GM12873 (cell line): Measurements from ENCODE around the gene TIMELESS.

Experiments
- TF ChIP-seq, protein P1 (sequence below): IDR thresholded peaks from 2 replicates; pipeline ENCODE4 v1.5.1; 2012; ENCODE audit warnings: low read depth, mild to moderate bottlenecking, moderate library complexity, low read length, control low read depth; ENCODE audit not compliant: insufficient read depth; ENCODE audit errors: missing control alignments

The TIMELESS gene

GRCh38 chr12:56468216-56469006, 19.2 kb upstream of the TIMELESS start, which contains the start of gene SPRYD4:
Gene SPRYD4 (plus strand): TSS chr12:56468578. CDS start chr12:56468592, 14 bp downstream.
- TF ChIP-seq, protein P1, sequence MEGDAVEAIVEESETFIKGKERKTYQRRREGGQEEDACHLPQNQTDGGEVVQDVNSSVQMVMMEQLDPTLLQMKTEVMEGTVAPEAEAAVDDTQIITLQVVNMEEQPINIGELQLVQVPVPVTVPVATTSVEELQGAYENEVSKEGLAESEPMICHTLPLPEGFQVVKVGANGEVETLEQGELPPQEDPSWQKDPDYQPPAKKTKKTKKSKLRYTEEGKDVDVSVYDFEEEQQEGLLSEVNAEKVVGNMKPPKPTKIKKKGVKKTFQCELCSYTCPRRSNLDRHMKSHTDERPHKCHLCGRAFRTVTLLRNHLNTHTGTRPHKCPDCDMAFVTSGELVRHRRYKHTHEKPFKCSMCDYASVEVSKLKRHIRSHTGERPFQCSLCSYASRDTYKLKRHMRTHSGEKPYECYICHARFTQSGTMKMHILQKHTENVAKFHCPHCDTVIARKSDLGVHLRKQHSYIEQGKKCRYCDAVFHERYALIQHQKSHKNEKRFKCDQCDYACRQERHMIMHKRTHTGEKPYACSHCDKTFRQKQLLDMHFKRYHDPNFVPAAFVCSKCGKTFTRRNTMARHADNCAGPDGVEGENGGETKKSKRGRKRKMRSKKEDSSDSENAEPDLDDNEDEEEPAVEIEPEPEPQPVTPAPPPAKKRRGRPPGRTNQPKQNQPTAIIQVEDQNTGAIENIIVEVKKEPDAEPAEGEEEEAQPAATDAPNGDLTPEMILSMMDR: no peak

DNA sequence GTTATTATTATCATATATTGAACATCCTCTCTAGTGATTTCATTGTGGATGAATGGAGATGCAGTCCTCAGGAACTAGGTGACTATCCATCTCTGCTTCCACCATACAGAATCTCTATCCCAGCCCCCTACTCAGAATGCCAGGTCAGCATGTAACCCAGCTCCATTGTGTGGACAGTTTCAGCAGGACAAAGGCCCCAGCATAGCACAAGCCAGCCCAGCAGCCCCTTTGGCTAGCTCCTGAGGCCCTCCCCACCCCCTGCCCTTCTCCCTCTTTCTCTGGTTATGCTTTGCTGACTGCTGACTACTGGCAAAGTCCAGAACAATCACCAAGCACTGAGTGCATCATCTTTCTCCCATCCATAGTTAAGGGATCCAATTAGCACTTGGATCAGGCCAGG, 13.3 kb upstream of the TIMELESS start:
- TF ChIP-seq, protein P1: no peak

- TF ChIP-seq, protein P1: no peak
These were observed 12.3 kb upstream of the TIMELESS start for GRCh38 chr12:56461235-56462159.

DNA sequence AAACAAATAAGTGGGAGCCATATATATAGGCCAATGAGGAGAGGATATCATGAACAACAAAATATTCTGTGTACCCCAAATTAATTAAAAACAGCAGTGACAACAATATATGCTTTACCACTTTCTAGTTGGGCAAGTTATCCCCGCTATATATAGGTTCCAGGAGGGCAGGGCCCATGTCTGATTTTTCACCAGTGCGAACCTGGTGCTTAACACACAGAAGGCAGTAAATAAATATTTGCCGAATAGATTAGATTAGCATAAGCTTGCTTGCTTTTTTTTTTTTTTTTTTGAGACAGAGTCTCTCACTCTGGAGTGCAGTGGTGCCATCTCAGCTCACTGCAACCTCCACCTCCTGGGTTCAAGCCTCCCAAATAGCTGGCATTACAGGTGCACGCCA, 8.6 kb upstream of the TIMELESS start:
- TF ChIP-seq, protein P1: no peak

- TF ChIP-seq, protein P1: no peak
These were observed 5.3 kb upstream of the TIMELESS start, which contains the start of gene MIP for GRCh38 chr12:56454557-56454956. Gene MIP (minus strand): TSS chr12:56454657. CDS start chr12:56454613, 44 bp downstream.

GRCh38 chr12:56451147-56451546, 1.9 kb upstream of the TIMELESS start:
- TF ChIP-seq, protein P1: no peak

DNA sequence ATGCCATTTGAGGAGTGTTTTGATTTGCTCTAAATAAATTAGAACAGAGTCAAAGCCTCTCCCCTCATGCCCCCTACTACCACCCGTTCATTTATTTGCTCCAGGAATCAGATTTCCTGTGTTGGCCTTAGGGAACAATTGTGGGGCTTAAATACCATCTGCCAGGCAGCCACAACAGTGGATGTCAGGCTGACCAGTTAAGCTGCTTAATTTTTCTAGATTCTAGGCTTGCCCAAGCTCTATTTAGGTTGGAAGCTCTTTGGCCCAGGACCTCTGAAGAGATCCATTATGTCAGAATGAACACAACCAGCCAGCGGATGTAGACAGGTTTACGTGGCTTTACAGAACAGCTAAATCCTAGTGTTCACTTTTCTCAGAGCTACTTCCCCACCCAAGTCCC, 1.0 kb upstream of the TIMELESS start:
- TF ChIP-seq, protein P1: no peak
